HG03469 (cell line): ENCODE results near the gene AKAP13.

Experiments used
- ATAC-seq: cut with Tn5 transposase; IDR thresholded peaks from one replicate; pipeline ENCODE4 v1.9.1; 2021; ENCODE audit warnings: mild to moderate bottlenecking, moderate library complexity, moderate number of reproducible peaks; ENCODE audit not compliant: unreplicated experiment

The AKAP13 gene

DNA sequence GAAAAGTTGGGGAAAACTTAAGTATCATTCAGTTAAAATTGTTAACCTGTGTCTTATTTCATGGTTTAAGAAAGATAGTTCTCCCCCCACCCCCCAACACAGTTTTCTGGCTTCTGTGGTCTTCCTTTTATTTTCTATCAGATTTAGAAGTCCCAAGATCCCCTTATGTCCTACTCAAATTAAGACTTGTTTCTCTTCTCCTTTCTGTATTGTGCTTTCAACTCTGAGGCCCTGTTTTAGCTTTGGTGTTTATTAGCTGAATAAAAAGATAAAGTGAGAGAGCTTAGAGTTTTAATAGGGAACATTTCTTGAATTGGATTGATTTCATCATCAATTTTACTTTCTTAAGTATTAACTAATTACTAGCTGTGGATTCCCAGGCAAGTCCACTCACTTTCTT, 62.6 kb downstream of the AKAP13 start:
- ATAC-seq: peak; percentile 24

DNA sequence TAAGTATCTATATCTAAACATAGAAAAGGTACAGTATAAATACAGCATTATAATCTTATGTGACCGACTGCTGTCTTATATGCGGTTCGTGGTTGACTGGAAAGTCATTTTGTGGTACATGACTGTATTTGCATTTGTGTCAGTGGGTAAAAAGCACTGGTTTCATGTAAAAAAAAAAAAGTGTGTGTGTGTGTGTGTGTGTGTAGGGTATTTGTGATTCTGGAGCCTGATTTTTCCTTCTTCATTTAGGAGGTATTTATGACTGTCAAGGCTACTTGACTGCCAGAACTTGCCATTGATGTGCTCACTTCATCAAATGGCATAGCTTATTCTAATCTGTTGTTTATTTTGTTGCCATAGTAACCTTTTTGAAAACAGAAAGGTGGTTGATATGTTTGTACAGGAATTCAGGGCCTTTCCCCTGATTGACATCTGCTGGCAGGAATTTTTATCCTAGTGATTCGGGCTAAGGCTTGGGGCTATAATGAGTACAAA, 63.2 kb downstream of the AKAP13 start:
- ATAC-seq: peak; percentile 55

DNA sequence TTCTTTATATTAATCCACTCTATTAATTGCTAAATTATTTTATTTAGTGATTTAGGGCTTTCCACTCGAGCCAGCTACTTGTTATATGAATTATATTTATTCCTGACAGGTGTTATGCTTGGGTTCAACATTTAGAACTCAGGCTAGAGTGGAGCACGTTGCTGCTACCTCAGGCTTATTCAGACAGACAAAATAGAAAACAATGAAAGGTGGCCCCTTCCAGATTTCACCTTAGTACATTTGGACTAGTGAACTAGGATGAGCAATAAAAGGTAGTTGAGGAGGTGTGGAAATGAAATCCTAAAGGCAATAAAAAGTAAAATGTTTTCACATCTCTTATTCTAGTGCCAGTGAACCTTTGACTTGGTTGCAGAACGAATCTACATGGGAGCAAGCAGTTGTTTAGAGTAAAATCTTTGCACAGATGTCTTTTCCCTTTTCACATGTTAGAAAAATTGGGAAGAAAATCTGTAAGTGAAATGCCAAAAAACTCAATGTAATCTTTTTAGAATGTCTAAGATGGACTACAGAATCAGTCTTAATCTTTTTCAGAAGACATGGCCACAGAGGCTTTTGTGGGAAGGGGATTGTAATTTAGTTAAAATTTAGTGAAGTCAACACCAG, 63.8 kb downstream of the AKAP13 start:
- ATAC-seq: no peak

DNA sequence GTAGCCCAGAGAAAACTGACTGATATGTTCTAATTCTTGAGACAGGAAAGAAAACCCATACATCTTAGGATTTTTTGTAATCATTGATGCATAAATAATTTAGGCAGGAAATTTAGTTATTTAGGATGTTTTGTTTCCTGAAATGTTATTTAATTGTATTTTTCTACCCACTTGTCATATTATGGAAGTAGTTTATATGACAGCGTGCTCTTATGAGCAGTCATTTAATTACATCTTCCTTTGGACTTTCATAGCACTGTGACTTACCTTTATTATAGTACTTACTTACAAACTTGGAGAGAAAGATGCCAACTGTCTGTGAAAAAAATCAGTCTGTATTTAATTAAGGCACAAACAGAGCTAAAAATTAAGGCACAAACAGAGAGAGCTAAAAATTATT, 65.0 kb downstream of the AKAP13 start:
- no peak for ATAC-seq

DNA sequence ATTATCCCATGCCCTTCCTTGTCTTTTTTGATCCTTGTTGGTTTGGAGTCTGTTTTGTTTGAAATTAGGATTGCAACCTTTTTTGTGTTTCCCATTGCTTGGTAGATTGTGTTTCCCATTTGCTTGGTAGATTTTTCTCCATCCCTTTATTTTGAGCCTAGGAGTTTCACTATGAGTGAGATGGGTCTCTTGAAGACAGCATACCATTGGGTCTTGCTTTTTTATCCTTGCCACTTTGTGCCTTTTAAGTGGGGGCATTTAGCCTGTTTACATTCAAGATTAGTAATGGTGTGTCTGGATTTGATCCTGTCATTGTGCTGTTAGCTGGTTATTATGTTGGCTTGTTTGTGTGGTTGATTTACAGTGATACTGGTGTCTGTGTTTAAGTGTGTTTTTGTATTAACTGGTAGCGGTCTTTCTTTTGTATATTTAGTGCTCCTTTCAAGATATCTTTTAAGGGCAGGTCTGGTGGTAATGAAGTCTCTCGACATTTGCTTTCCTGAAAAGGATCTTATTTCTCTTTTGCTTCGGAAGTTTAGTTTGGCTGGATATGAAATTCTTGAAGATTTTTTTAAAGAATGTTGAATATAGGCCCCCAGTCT, 70.8 kb downstream of the AKAP13 start:
- no peak for ATAC-seq

DNA sequence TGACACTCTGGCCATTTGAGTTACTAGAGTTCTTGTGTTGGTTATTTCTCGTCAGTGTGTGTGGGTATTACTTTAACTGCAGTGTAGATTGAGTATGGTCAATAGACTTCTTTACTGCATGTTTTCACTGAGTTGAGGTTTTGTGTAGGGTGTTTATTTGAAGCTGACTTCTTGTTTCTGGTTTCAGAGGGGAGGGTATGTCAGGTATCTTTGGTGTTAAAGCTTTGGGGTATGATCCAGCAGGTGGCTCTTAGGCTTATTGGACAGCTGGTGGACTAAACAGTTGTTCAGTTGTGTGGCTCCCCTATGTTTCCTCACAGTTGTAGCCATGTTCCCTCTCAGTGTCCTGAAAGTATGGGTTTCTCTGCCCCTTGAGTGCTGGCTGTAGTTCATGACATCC, 72.0 kb downstream of the AKAP13 start:
- no peak for ATAC-seq

DNA sequence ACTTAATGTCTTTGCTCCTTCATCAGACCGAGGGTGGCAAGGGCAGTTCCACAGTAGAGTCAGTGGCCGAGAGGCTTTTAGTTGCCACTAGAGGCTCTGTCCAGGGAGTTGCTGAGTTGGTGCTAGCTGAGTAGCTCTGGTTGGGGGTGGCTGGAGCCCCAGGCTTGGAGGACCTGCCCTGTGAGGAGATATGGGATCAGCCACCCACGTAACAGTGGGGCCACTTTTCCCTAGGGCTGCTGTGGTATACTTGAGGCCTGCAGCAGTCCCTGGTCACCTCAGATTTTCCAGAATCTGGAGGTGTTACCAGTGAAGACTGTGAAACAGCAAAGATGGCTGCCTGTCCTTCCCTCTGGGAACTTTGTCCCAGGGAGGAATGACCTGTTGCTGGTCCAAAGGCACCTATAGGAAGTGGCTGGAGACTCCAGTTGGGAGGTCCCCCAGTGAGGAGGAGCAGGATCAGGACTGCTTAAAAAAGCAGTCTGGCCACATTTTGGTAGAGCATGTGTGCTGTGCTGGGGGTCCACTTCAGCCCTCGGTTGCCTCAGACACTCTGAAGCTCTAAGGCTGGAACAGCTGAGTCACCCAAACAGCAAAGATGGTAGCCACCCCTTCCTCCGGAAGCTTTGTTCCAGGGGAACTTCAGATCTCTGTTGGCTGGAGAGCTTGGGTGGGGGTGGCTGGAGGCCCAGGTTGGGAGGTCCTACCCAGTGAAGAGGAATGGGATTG, 72.9 kb downstream of the AKAP13 start:
- no peak for ATAC-seq

DNA sequence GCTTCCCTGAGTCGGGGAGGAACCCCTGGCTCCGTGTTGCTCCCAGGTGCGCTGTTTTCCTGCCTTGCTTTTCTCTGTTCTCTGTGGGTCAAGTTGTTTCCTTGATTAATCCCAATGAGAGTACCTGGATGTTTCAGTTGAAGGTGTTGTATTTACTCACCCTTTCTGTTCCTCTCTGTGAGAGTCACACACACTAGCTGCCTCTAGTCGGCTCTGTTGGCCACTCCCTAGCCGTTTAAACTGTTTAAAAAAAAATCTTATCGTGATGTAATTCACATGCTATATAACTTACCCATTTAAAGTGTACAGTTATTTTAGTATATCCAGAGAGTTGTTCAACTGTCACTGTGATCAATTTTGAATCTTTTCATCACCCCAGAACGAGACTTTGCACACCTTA, 74.0 kb downstream of the AKAP13 start:
- ATAC-seq: no peak

DNA sequence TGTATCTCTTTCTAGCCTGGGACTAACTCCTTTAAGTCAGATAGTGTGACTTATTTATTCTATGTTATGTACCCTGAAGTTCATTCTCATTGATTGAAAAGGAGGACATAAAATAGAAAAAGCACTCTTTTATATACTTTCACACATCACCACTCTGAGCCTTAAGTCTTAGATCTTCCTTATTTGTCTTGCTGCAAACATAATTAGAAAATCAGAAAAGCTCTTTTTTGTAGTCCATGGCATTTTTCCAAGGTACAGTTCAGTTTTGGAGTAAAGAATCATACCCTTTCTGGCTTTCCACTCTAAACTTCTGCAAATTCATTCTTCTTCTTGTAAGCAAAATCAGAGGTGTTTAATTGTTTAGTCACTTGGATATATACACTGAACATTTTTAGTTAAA, 75.5 kb downstream of the AKAP13 start:
- ATAC-seq: no peak

DNA sequence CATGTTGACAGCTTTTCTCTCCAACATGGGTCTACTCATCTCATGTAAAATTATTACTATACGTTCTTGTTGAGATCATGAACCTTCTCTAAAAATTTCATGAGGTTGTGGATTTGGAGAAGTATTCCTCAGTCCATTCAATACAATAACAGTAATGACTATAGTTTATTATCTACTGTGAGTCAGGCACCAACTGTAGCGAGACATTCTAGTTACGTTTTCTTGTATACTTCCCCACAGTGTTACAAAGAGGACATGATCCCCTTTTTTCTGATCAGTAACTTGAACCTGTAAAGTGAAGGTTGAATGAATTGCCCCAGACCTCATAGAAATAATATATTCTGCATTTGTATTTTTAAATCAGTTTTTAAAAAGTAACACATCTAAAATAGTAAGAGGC, 76.4 kb downstream of the AKAP13 start:
- no peak for ATAC-seq

DNA sequence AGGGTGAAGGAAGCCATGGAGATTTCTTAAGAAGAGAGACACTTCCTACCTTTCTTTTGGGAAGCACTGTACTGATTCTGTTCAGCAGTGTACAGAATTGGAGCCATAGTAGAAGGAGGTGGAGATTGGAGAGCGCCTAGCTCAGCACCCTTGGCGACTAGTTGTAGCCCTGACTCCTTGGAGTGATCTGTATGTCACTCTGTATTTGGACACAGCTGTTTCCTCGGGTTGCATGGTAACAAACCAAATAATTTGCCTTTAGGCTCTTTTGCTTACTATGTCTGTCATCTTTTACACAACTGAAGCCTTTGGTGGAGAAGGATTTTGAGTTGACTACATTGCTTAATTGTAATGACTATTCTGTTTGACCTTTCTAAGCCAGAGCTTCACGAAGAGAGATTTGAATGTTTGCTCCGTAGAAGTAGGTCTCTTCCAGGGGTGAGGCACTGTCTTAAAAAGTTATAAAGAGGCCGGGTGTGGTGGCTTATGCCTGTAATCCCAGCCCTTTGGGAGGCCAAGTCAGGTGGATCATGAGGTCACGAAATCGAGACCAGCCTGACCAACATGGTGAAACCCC, 77.1 kb downstream of the AKAP13 start:
- peak; percentile 69 for ATAC-seq

DNA sequence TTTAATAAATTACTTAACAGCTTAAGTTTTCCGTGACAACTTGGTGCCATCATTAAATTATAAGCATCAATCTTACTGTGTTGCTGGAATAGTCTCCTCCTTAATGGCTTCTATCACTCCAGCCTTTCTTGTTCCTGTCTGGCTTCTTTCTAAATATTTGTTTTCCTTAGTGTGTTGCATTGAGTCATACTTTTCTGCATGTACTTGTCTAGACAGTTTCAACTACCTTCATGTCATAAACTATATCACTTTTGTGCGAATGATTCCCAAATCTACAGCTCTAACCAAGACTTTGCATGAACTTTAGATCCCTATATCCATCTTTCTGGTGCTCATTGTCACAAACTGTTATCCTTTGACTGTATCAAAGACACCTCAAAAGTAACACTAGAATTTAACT, 78.4 kb downstream of the AKAP13 start:
- no peak for ATAC-seq

DNA sequence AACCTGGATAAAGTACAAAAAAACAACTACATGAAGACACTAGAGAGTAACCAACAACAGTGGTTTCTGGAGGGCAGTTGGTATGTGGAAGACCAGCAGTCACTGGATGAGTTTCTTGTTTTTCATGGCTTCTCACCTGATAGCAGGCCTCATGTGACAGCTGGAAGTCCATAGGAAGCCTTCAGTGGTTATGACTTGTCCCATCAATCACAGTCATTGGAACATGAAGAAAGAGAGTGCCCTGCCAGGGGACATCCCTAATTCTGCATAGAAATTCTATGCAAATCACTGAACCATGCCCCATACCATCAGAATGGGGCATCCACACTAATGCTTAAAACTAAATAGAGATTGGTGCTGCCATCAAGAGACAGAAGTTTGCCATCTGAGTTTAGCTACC, 81.6 kb downstream of the AKAP13 start:
- no peak for ATAC-seq

DNA sequence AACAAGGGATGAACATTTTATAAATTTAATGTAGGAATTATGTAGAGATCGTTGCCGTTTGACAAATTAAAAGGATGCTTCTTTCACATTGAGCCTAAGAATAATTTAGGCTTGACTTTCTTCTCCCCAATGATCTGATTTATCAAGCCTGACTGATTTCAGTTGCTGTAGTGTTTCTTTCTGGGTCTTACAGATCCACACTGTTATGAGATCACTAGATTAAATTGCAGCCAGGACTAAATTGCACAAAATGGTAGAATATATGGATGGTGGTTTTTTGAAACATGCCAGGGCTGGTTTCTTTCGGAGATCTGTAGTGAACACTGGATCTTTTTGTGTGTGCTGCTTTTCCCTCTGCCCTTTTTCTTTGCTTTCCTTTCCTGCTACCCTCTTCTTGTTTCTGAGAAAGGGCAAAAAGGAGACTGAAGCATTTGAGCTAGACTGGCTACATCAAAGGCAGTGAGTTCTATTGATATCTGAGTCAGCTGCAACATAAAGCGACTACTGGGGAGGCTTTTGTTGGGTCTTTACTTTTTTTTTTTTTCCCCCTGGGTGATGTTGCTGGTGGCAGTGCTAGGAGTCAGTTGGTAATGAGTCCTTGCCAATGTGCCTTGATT, 83.0 kb downstream of the AKAP13 start:
- no peak for ATAC-seq

DNA sequence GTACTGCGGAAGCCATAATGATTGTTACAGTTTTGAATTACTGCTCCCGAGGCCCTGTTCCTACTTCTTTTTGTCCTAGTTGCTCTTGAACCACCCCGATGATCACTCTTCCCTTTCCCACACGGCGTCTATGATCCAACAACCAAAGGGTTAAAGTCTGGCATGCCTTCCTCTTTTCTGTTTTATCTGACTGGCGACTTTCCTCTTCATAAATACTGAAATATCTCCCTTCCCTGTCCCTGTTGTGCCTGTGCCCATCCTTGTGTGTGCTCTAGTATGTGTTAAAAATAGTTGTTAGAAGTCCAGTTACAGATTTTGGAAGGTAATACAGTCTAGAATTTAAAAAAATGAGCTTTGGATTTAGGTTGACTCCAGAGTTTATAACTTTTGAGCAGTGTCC, 83.6 kb downstream of the AKAP13 start:
- no peak for ATAC-seq

DNA sequence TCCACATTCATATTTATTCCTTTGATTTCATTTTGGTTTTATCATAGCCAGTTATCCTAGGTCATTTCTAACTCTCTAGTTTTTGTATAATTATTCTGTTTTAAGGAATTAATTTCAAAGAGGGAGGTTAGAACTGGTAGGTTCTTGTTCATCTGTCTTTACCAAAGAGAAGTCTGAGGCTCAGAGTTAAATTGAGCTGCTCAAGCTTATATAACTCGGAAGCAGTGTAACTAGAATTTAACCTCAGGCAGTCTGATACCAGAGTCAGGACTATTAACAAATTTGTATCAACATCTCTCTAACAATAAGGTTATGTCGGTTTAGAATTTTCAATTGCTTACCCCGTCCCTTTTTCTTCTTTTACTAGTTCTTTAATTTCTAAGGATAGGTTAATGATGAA, 84.1 kb downstream of the AKAP13 start:
- no peak for ATAC-seq

DNA sequence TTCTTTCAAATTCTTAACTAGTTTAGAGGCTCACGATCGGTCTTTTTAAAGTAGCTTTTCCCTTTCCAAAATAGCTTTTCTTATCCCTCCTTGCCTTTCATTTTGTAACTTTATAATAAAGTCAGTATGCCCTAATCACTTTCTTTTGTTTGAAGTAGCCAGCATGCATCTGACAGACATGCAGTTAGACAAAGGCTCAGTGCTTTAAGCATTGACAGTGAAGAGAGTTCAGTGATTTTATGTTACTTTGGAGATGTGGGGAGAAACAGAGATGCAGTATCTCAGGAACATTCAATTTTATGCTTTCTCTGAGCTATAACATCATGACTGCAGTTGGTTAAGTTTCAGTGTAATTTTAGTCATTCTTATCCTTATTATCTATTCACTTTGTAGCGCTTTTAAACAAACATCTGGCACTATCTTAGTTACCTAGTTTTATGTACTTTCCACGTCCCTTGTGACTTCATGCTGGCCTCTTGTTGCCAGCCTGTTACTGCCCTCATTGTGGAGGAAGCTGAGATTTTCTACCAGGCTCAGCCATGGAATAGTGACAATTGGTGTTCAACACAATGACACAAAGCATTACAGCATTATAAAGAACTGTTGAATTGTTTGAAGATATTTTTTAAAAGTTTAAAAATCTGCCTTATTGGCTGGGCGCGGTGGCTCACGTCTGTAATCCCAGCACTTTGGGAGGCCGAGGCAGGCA, 90.3 kb downstream of the AKAP13 start:
- ATAC-seq: no peak

DNA sequence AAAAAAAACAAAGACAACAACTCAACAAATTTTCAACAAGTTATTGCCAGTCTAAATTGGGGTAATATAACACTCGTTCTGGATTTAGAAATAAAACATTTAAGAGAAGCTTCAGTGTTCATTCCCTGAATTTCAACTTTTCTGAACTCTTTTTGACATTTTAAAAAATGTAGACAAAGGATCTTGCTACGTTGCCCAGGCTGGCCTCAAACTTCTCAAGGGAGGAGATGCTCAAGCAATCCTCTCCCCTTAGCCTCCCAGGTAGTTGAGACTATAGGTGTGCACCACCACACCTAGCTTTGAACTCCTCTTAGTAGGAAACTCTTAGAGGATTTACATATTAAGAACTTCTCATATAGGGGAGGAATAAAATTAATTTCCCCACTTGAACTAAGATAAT, 91.9 kb downstream of the AKAP13 start:
- ATAC-seq: no peak

DNA sequence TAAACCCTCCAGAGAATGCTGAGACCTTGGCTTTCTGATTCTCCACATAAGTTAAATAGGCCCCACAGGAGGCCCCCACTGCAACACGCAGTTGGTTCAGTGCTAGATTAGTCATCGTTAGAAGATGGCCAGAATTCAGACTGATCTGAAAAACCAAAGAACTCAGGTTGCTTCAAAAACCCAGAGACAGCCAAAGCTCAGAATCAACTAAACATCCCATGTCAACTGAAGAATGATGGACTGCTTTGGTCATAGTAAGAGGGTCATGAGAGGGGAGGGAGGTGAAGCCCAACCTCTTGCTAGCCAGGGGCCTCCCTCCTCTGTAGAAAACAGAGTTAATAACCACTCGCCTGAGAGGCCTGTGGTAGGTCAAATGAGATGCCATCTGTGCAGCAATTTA, 93.1 kb downstream of the AKAP13 start:
- ATAC-seq: no peak

DNA sequence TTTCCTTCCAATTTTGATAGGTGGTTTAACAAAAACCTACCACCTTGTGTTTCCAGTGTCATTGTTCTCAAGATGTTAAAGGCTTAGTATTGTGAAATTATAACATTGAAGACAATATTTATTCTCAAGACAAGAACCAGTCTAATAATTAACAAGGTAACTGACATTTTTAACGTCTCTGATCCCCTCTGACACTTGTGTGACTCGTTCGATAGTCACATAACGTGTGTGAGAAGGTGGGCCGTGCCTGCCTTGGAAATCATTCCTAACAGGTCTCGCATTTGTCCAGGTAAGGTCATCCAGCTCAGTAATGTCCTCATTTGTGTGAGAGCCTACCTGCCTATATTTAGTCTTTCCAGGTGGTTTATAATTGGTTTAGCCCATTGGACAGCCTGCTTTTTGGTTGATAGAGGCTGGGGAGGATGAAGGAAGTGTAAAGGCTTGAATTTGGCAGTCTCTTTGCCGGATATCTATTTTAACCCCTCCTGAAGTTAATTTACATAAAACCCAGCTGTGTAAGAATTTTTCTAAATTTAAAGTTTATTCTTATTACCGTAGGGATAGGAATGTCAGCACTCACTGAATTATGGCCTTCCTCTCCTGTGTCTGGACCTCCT, 94.4 kb downstream of the AKAP13 start:
- ATAC-seq: no peak
